CD4-positive, alpha-beta T cell treated with Interleukin-17A for 4 hours (primary cell): ENCODE results near the gene TMED8.
A peak's percentile ranks its signal among the peaks of the same experiment; 100 is the strongest.
"Not testable (repeated sequence)": the region's sequence is repeated elsewhere in the genome, so short reads cannot be mapped to it uniquely, and the experiment has no call there.

Experiments used
- DNase-seq: peaks from one replicate; pipeline ENCODE4 v3.0.0-alpha.2; 2020; ENCODE audit warnings: mixed read lengths

TMED8 gene

GRCh38 chr14:77320238-77320935 is 56.5 kb downstream of the TMED8 start, which contains the start of gene POMT2:
Gene POMT2 (minus strand): TSS chr14:77320883. CDS start chr14:77320681, 202 bp downstream.
- DNase-seq, result peak; percentile 94

GRCh38 chr14:77319422-77319821 is 57.5 kb downstream of the TMED8 start:
- DNase-seq, result no peak

DNA sequence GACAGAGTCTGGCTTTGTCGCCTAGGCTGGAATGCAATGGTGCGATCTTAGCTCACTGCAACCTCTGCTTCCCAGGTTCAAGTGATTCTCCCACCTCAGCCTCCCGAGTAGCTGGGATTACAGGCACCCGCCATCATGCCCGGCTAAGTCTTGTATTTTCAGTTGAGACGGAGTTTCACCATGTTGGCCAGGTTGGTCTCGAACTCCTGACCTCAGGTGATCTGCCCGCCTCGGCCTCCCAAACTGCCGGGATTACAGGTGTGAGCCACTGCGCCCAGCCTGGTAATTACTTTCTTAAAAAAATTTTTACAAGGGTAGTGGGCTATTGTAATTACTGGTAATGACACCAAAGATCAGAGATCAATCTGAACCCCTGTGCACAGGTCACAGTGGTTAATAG is 58.1 kb downstream of the TMED8 start:
- DNase-seq, result not testable (repeated sequence)

- no peak for DNase-seq
Observed at GRCh38 chr14:77318006-77318553, 58.8 kb downstream of the TMED8 start.

- no peak for DNase-seq
Observed at GRCh38 chr14:77316872-77317301, 60.0 kb downstream of the TMED8 start.

DNA sequence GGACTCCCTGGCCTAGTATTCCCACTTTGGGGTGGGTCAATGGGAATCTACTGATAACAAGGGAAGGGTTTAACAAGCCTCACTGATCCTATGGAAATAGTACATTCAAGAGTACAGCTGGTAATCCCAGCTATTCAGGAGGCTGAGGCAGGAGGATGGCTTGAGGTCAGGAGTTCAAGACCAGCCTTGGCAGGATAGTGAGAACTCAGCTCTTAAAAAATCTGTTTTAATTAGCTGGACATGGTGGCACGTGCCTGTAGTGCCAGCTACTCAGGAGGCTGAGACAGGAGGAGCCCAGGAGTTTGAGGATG is 60.7 kb downstream of the TMED8 start:
- no peak for DNase-seq

GRCh38 chr14:77314539-77315457 is 62.1 kb downstream of the TMED8 start:
- no peak for DNase-seq

GRCh38 chr14:77314043-77314442 is 62.9 kb downstream of the TMED8 start:
- DNase-seq, result no peak

DNA sequence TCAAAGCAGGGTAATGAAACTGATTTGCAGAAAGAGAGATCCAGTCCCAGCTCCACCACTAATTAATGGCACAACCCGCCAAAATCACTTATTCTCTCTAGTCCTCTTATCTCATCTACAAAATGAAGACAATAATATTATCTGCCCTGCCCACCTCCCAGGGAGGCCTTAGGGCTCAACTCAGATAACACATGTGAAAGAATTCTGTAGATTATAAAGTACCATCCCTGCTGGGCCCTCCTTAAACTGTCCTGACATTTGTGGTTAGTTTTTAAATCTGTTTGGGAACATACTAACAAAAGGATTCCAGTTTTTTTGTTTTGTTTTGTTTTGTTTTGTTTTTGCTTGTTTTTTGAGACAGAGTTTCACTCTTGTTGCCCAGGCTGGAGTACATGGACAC is 63.5 kb downstream of the TMED8 start:
- DNase-seq, result no peak

DNA sequence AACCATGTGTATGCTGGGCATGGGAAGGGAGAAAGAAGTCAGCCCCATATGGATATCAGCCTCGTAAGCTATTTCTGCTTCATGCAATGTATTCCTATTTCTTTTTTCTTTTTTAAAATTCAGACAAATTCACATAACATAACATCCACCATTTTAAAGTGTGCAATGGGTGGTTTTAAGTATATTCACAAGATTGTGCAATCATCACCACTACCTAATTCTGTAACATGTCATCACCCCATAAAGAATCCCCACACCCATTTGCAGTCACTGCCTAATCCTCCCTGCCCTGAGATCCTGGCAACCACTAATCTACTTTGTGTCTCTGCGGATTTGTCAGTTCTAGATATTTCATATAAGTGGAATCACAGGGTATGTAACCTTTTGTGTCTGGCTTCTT is 65.7 kb downstream of the TMED8 start:
- no peak for DNase-seq

DNA sequence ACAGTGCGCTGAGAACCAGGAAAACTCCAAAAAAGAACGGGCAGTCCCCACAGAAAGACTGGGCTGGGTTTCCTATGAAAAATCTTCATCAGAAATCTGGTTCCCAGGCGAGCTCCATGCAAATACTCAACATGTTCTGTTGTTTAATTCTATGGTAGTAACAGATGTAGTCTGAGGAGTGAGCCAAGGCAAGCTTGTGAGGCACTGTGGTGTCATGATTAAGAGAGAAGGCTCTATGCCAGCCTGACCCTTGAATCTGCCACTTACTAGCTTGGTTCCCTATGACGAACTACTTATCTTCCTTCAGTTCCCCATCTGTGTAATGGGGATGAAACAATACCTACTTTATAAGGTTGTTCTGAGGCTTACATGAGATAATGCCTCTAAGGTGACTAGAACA is 66.9 kb downstream of the TMED8 start:
- DNase-seq, result no peak

- no peak for DNase-seq
Observed at GRCh38 chr14:77309131-77309530, 67.8 kb downstream of the TMED8 start.

GRCh38 chr14:77306851-77307496 is 69.9 kb downstream of the TMED8 start:
- DNase-seq, result no peak

DNA sequence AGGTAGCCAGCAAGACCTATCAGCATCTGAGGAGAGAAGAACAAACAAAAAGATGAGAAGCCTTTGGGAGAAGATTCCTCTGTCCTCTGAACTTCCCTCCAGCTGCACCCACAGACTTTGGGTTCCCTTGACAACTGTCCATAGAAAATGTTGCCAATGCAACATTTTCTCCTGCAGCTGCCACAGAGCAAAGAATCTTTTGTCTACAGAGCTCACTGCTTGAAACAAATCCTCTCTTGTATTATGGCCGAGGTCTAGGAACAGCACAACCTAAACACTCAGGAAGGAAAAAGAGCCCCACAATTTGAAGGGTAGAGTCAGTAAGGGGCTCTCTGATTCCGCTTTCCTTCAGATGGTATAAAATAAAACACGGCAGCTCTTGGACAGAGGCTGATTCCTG is 70.5 kb downstream of the TMED8 start:
- DNase-seq, result no peak

- no peak for DNase-seq
Observed at GRCh38 chr14:77305696-77306095, 71.2 kb downstream of the TMED8 start.

DNA sequence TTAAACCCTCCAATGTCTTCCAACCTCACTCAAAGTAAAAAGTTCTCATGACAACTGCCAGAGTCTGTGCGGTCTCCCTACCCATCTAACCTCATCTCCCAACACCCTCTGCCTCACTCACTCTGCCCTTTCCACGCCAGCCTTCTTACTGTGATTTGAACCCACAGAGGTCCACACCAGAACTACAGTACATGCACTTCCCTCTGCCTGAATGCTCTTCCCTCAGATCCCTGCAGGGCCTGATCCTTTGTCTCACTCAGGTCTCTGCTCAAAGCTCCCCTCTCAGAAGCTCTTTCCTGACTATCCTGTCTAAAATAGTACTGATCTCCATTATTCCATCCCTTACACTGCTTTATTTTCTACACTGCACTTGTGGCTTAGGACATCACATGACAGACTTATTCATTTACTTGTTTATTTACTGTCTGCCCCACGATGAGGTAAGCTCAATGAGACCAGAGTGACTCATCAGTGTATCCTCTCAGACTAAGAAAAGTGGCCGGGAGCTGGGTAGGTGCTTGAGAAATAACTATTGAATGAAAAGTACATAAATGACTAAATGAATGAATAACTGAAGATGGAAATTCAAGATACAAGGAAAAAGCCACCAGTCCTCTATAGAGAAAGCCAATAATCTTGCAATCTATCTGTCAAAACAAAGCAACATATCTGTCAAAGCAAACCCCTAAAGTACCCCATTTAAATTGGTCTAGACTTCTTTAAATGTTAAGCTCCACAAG is 73.3 kb downstream of the TMED8 start:
- DNase-seq, result no peak

GRCh38 chr14:77302926-77303325 is 74.0 kb downstream of the TMED8 start:
- DNase-seq, result peak; percentile 21

GRCh38 chr14:77301103-77301502 is 75.8 kb downstream of the TMED8 start:
- DNase-seq, result peak; percentile 61

- no peak for DNase-seq
Observed at GRCh38 chr14:77299771-77300170, 77.1 kb downstream of the TMED8 start.

- no peak for DNase-seq
Observed at GRCh38 chr14:77296906-77297305, 80.0 kb downstream of the TMED8 start.

DNA sequence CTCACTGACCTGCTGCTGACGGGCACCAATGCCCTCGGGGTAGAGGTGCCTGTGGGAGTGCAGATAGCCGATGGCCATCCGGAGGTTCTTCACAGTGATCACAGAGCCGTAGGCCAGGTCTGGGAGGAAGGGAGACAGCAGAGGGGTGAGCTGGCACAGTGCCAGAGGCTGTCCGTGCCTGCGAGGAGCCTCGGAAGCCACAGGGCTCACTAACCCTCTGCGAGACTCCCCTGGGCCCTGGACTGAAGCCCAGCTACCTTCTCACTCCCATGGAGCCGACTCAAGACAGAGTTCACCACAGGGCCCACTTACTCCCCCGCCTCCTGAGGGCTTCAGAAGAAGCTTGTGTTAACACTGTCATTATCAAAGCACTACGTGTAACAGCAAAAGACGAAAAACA is 80.7 kb downstream of the TMED8 start:
- DNase-seq, result no peak

DNA sequence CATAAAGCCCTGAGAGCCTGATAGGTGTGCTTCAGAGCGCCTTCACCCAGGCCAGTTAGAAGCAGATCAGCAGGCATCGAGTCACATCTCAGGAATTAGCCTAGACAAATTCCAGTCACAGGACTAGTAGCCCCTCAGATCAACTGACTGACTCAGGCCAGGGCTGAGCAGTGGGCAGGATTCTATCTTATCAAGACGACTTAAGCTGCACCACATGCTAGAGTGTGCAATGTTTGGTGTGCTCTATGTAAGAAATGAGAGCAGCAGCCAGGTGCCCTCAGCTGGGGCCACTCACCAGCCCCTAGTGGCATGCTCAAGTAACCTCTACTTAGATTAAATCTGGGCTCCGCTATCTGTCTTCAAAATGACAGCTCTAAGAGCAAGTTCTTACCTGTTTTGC is 86.2 kb downstream of the TMED8 start:
- no peak for DNase-seq

- no peak for DNase-seq
Observed at GRCh38 chr14:77286576-77286975, 90.3 kb downstream of the TMED8 start.
